Glutamatergic neuron (in vitro differentiated cells): Measurements from ENCODE around the gene VCAN. TPM values are rescaled to one million over a fixed set of nuclear protein-coding genes. Genes with fewer than 3 reads are reported as not detected.
A peak's percentile ranks its signal among the peaks of the same experiment; 100 is the strongest.
"Not testable (repeated sequence)": the region's sequence is repeated elsewhere in the genome, so short reads cannot be mapped to it uniquely, and the experiment has no call there.

Experiments
- DNase-seq: peaks from one replicate; pipeline ENCODE4 v3.0.0; 2022
- H3K27ac Mint-ChIP-seq: one replicate; pipeline ENCODE4 v1.8.0; 2020; ENCODE audit warnings: mild to moderate bottlenecking, mixed read lengths, inconsistent platforms; ENCODE audit not compliant: unreplicated experiment
- H3K27me3 Mint-ChIP-seq: one replicate; pipeline ENCODE4 v1.8.0; 2020; ENCODE audit warnings: mild to moderate bottlenecking, moderate library complexity, mixed read lengths, inconsistent platforms; ENCODE audit not compliant: unreplicated experiment
- H3K36me3 Mint-ChIP-seq: one replicate; pipeline ENCODE4 v1.8.0; 2020; ENCODE audit warnings: mild to moderate bottlenecking, mixed read lengths, inconsistent platforms; ENCODE audit not compliant: unreplicated experiment
- H3K4me1 Mint-ChIP-seq: one replicate; pipeline ENCODE4 v1.8.0; 2020; ENCODE audit warnings: mild to moderate bottlenecking, low read depth, mixed read lengths, inconsistent platforms; ENCODE audit not compliant: unreplicated experiment
- H3K4me3 Mint-ChIP-seq: one replicate; pipeline ENCODE4 v1.8.0; 2020; ENCODE audit warnings: mild to moderate bottlenecking, mixed read lengths, inconsistent platforms; ENCODE audit not compliant: unreplicated experiment
- H3K9me3 Mint-ChIP-seq: one replicate; pipeline ENCODE4 v1.8.0; 2020; ENCODE audit warnings: mild to moderate bottlenecking, moderate library complexity, mixed read lengths, inconsistent platforms; ENCODE audit not compliant: unreplicated experiment
- CTCF ChIP-seq: fragments of 200-600 bp; sonication (generic); IDR thresholded peaks from one replicate; pipeline ENCODE4 v1.5.0; 2021; ENCODE audit not compliant: partially characterized antibody, unreplicated experiment
- total RNA-seq: library from RNA; stranded (reverse); fragmentation: NEBNext Ultra II Directional; extraction: Animal tissue kit (Norgen Biotek cat#: 25700); gene quantifications from one replicate; pipeline ENCODE4 v1.2.1, GENCODE V29; 2021; ENCODE audit not compliant: unreplicated experiment

The VCAN gene
- total RNA-seq, 1 donor from 2014 or later, result 152 TPM

GRCh38 chr5:83430130-83431010, 41.2 kb upstream of the VCAN start:
- H3K9me3 Mint-ChIP-seq, result no peaks in the 10 kb centered on the region
- no peaks in the 10 kb centered on the region for H3K27me3 Mint-ChIP-seq
- peak; percentile 88 for TF ChIP-seq CTCF
- no peaks in the 10 kb centered on the region for H3K4me1 Mint-ChIP-seq
- H3K4me3 Mint-ChIP-seq, result no peak overlapping the region
- no peak overlapping the region for H3K27ac Mint-ChIP-seq
- H3K36me3 Mint-ChIP-seq, result no peaks in the 10 kb centered on the region
- DNase-seq, result peak; percentile 76

DNA sequence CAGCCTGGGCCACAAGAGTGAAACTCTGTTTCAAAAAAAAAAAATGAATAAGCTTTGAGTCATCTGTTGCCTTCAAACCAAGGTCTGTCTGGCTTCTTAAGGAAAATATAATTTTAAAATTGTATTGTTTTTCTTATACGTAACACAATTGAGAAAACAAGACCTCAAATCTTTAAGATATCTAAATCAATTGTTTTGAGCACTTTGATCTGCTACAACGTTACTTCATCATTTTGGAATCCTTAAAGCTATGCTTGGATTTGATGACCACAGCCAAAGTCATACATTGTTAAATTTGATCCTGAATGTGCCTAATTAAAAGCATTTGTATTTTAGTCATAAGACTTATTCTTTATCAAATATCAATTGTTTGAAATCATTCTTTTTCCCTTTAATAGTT, 37.7 kb upstream of the VCAN start:
- H3K9me3 Mint-ChIP-seq, result peaks cover 4% of the 10 kb centered on the region
- H3K27ac Mint-ChIP-seq, result no peak overlapping the region
- TF ChIP-seq CTCF, result no peak
- no peaks in the 10 kb centered on the region for H3K4me1 Mint-ChIP-seq
- no peak for DNase-seq
- no peaks in the 10 kb centered on the region for H3K36me3 Mint-ChIP-seq
- no peak overlapping the region for H3K4me3 Mint-ChIP-seq
- no peaks in the 10 kb centered on the region for H3K27me3 Mint-ChIP-seq

DNA sequence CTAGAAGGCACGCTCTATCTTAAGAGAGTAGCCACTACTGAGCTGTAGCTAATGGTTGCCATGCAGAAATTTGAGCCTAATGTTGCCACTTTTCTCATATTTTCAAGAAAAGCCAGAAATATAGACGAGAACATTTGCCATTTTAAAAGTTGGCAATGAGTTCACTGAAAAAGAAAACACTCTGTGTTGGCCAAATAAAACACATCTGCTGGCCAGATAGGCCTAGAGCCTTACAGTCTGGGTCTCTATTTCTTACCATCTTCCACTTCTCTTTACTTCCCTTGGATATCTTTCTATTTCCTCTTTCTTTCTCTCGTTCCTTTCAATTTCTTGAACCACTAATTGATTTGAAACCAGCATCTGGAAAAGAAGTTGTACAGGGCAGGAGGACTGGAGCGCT, 36.6 kb upstream of the VCAN start:
- Mint-ChIP-seq H3K4me1 (no peaks in the 10 kb centered on the region), H3K9me3 (peaks cover 4% of the 10 kb centered on the region), H3K27me3 (no peaks in the 10 kb centered on the region), H3K36me3 (peaks cover 5% of the 10 kb centered on the region), H3K4me3 (no peak overlapping the region), H3K27ac (no peak overlapping the region)
- DNase-seq, result no peak
- TF ChIP-seq CTCF, result no peak

DNA sequence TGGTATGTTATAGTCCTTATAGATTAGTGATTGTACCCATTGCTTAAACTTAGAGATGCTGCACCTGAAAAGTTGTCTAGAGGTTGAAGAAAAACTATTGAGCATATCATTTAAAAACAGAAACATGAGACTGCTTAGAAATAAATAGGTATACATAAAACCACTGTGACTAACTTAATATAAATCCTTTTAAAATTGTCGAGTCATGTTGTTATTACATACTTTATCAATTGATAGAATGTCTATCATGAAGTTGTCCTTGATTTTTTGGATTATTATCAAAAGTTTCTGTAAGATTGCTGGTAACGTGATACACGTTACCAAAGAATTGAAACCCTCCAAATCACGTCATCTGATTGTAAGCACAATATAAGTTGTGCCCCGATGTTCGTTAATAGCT, 35.3 kb upstream of the VCAN start:
- Mint-ChIP-seq H3K4me3 (no peak overlapping the region), H3K9me3 (peaks cover 4% of the 10 kb centered on the region), H3K36me3 (peaks cover 5% of the 10 kb centered on the region), H3K4me1 (no peaks in the 10 kb centered on the region), H3K27me3 (no peaks in the 10 kb centered on the region), H3K27ac (no peak overlapping the region)
- DNase-seq, result no peak
- TF ChIP-seq CTCF, result no peak

DNA sequence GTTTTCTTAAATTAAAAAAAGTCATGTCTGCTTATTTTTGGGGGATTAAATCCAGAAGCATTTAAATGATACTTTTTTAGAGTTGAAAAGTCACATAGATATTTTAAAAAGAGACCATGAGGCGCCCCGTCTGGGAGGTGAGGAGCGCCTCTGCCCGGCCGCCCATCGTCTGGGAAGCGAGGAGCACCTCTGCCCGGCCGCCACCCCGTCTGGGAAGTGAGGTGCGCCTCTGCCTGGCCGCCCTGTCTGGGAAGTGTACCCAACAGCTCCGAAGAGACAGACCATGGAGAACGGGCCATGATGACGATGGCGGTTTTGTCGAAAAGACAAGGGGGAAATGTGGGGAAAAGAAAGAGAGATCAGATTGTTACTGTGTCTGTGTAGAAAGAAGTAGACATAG, 33.8 kb upstream of the VCAN start:
- not testable (repeated sequence) for H3K4me3 Mint-ChIP-seq, H3K27ac Mint-ChIP-seq, H3K36me3 Mint-ChIP-seq, H3K4me1 Mint-ChIP-seq, H3K27me3 Mint-ChIP-seq, H3K9me3 Mint-ChIP-seq
- DNase-seq, result peak; percentile 25
